Colonic mucosa (tissue), 4 donors: ENCODE measurements around the gene HIPK1. TPM values are rescaled to one million over a fixed set of nuclear protein-coding genes. Genes with fewer than 3 reads are reported as not detected.

Experiments used
- DNase-seq: peaks from one replicate; pipeline ENCODE4 v3.0.0-alpha.2; 2020
- H3K27ac ChIP-seq: fragments of 200-600 bp; one replicate; pipeline ENCODE4 v1.8.0; 2021
- H3K27me3 ChIP-seq: fragments of 200-600 bp; one replicate; pipeline ENCODE4 v1.8.0; 2021
- H3K36me3 ChIP-seq: fragments of 200-600 bp; one replicate; pipeline ENCODE4 v1.8.0; 2021
- H3K4me1 ChIP-seq: fragments of 200-600 bp; one replicate; pipeline ENCODE4 v1.8.0; 2021; ENCODE audit warnings: mild to moderate bottlenecking
- H3K4me3 ChIP-seq: fragments of 200-600 bp; one replicate; pipeline ENCODE4 v1.8.0; 2021
- H3K9ac ChIP-seq, 2 donors: one replicate each; pipeline ENCODE4 v1.7.0; 2013; ENCODE audit warnings: control low read depth in 2 of 2, low read depth in 2 of 2, low read length in 2 of 2
- H3K9me3 ChIP-seq: fragments of 200-600 bp; one replicate; pipeline ENCODE4 v1.8.0; 2021
- CTCF ChIP-seq: fragments of 200-600 bp; IDR thresholded peaks from one replicate; pipeline ENCODE4 v1.8.0; 2022; ENCODE audit warnings: antibody characterized with exemption, mild to moderate bottlenecking
- intact Hi-C: fragments of 100-400 bp; cut with DNase I; formaldehyde crosslinking; loops from one replicate; pipeline ENCODE4 v1.14.1; 2022
- total RNA-seq, 2 donors: library from RNA; stranded (reverse); fragmentation: NEBNext Ultra II Directional in 1 of 2; extraction: Animal tissue kit (Norgen Biotek cat#: 25700) in 1 of 2; gene quantifications; one replicate each; pipeline ENCODE4 v1.2.1, GENCODE V29; 2021
- donor health status: healthy.
- donor health status: DM: no; HTN: no; CAD: no.
- donor health status: DM: no; HTN: no; CAD: no.

The HIPK1 gene
- total RNA-seq, 2 donors from 2014 or later: 61.2 to 91.2 TPM

GRCh38 chr1:113951719-113952118 is 22.6 kb downstream of the HIPK1 start:
- H3K36me3 ChIP-seq: peaks cover 5% of the 10 kb centered on the region
- intact Hi-C loops: no loop called here
- no peak overlapping the region for H3K4me3 ChIP-seq
- no peaks in the 10 kb centered on the region for H3K4me1 ChIP-seq
- H3K9me3 ChIP-seq: no peaks in the 10 kb centered on the region
- no peak for TF ChIP-seq CTCF
- H3K27ac ChIP-seq: no peak overlapping the region
- H3K9ac ChIP-seq: no peak overlapping the region
- no peaks in the 10 kb centered on the region for H3K27me3 ChIP-seq
- DNase-seq: no peak

GRCh38 chr1:113957984-113958383 is 28.9 kb downstream of the HIPK1 start:
- no peak for TF ChIP-seq CTCF
- no peak overlapping the region for H3K9ac ChIP-seq
- no peak overlapping the region for H3K27ac ChIP-seq
- no peaks in the 10 kb centered on the region for H3K9me3 ChIP-seq
- intact Hi-C loops: no loop called here
- H3K27me3 ChIP-seq: no peaks in the 10 kb centered on the region
- no peak for DNase-seq
- no peak overlapping the region for H3K4me3 ChIP-seq
- no peaks in the 10 kb centered on the region for H3K4me1 ChIP-seq
- H3K36me3 ChIP-seq: peaks cover 11% of the 10 kb centered on the region

- Histone ChIP-seq H3K9ac (no peak overlapping the region), H3K4me1 (no peaks in the 10 kb centered on the region), H3K4me3 (no peak overlapping the region), H3K27me3 (no peaks in the 10 kb centered on the region), H3K9me3 (no peaks in the 10 kb centered on the region), H3K36me3 (peaks cover 11% of the 10 kb centered on the region), H3K27ac (no peak overlapping the region)
- intact Hi-C loops: no loop called here
- no peak for TF ChIP-seq CTCF
- no peak for DNase-seq
Measured at GRCh38 chr1:113958691-113959090, 29.6 kb downstream of the HIPK1 start.

GRCh38 chr1:113963281-113963906 is 34.3 kb downstream of the HIPK1 start:
- no peak overlapping the region for H3K27ac ChIP-seq
- intact Hi-C loops: loop anchor here (10.0 kb wide), 1 partner anchor 129 kb away; no protein-coding TSS in a partner anchor
- H3K4me1 ChIP-seq: no peaks in the 10 kb centered on the region
- no peaks in the 10 kb centered on the region for H3K9me3 ChIP-seq
- no peaks in the 10 kb centered on the region for H3K27me3 ChIP-seq
- no peak for DNase-seq
- H3K4me3 ChIP-seq: no peak overlapping the region
- no peak overlapping the region for H3K9ac ChIP-seq
- no peak for TF ChIP-seq CTCF
- H3K36me3 ChIP-seq: peaks cover 11% of the 10 kb centered on the region

GRCh38 chr1:113965703-113966412 is 36.7 kb downstream of the HIPK1 start:
- Histone ChIP-seq H3K36me3 (peaks cover 15% of the 10 kb centered on the region), H3K4me3 (no peak overlapping the region), H3K9ac (no peak overlapping the region), H3K4me1 (no peaks in the 10 kb centered on the region), H3K27me3 (no peaks in the 10 kb centered on the region), H3K9me3 (no peaks in the 10 kb centered on the region), H3K27ac (no peak overlapping the region)
- no peak for DNase-seq
- TF ChIP-seq CTCF: no peak
- intact Hi-C loops: loop anchor here (10.0 kb wide), 1 partner anchor 131 kb away; no protein-coding TSS in a partner anchor
